GM12891 (cell line): ENCODE data around the gene ZNF689.

Experiments used
- DNase-seq: peaks from one replicate; pipeline ENCODE4 v3.0.0; 2011; ENCODE audit warnings: low spot score; ENCODE audit not compliant: insufficient read length
- FAIRE-seq: peaks from 2 replicates; lab custom pipeline; 2011; peaks lifted over from hg19 to GRCh38; lab: Jason Lieb, UNC
- PAX5 ChIP-seq: IDR thresholded peaks from 2 replicates; pipeline ENCODE4 v1.6.1; 2011; ENCODE audit warnings: low read length, moderate library complexity, mild to moderate bottlenecking; ENCODE audit not compliant: insufficient read depth, severe bottlenecking
- POLR2A ChIP-seq: IDR thresholded peaks from 2 replicates; pipeline ENCODE4 v1.6.1; 2011; ENCODE audit warnings: low read depth, low read length, control low read depth
- POLR2AphosphoS5 ChIP-seq: IDR thresholded peaks from 2 replicates; pipeline ENCODE4 v1.6.1; 2011; ENCODE audit warnings: low read depth, low read length, control low read depth
- POU2F2 ChIP-seq: IDR thresholded peaks from 2 replicates; pipeline ENCODE4 v1.6.1; 2011; ENCODE audit warnings: low read depth, mild to moderate bottlenecking, control low read depth, low read length, moderate library complexity
- SPI1 ChIP-seq: IDR thresholded peaks from 2 replicates; pipeline ENCODE4 v1.6.1; 2011; ENCODE audit warnings: low read depth, low read length, control low read depth
- TAF1 ChIP-seq: IDR thresholded peaks from 2 replicates; pipeline ENCODE4 v1.6.1; 2011; ENCODE audit warnings: low read depth, low read length, control low read depth

The ZNF689 gene

DNA sequence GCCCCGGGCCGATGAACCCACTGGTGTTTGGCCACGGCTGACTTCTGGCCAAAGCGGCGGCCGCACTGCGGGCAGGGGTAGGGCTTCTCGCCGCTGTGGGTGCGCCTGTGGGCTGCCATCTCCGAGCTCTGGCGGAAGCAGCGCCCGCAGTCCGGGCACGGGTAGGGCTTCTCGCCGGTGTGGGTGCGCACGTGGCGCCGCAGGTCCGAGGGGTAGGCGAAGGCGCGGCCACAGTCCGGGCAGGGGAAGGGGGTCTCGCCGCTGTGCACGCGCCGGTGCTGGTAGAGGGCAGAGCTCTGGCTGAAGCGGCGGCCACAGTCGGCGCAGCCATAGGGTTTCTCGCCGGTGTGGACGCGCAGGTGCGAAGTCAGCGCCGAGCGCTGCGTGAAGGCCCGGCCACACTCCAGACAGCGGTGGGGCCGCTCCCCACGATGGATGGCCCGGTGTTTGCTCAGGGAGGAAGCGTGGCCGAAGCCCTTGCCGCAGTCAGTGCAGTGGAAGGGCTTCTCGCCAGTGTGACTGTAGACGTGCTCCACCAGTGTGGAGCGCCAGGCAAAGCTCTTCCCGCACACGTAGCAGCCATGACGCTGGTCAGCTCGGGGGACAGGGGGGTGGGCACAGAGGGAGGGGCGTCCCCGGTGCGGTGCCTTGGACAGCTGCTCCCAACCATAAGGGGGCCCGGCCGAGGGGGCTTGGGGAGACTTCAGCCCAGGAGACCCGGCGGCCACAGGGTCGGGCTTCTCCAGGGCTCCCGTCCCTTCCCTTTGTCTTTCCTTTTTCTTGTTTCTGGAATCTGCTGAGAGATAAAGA lies 54.7 kb downstream of the ZNF689 start:
- DNase-seq (no peak), FAIRE-seq (no peak)
- TF ChIP-seq POLR2A (no peak), POLR2AphosphoS5 (no peak), SPI1 (no peak), PAX5 (no peak), POU2F2 (no peak), TAF1 (no peak)

- no peak for TF ChIP-seq POLR2A
- DNase-seq (no peak), FAIRE-seq (no peak)
Measured at GRCh38 chr16:30554557-30555314, 55.5 kb downstream of the ZNF689 start.

- no peak for TF ChIP-seq TAF1
- TF ChIP-seq SPI1, result peak; percentile 65; the same call in 1 of the 2 replicates
- TF ChIP-seq POLR2A, result no peak
- no peak for DNase-seq
- FAIRE-seq, result no peak
Measured at GRCh38 chr16:30553393-30553899, 56.7 kb downstream of the ZNF689 start.

DNA sequence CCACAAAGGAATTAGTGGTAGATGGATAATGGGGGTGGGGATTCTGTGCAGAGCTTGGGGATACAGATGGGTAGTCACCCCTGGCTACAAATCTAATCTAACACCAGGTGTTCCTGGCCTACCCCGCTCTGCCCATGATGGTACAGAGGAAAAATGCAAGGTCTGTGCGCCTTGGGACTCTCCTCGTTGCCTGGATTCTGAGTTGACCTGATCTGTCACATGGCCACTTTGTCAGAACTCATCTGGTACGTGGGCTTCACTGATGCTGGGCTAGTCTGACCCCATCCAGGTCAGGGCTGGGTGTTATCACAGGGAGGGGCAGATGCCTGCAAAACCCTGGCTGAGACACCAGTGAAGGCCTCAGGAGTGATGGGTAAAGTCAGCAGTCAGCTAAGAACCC lies 57.2 kb downstream of the ZNF689 start:
- FAIRE-seq, result no peak
- no peak for DNase-seq
- TF ChIP-seq POU2F2 (no peak), POLR2A (0 out of 2 replicates have a peak, but pooled peaks have one; percentile 39)
